Activated CD4-positive, alpha-beta T cell treated with anti-CD3 and anti-CD28 coated beads, Interleukin-2, amount 10 ng/mL, durations not matched to agents 7 days and 5 days (primary cell): ENCODE data around the gene SPACA5. TPM values are rescaled to one million over a fixed set of nuclear protein-coding genes. Genes with fewer than 3 reads are reported as not detected.
"Not testable (repeated sequence)": the region's sequence is repeated elsewhere in the genome, so short reads cannot be mapped to it uniquely, and the experiment has no call there.

Source experiments
- CTCF ChIA-PET: fragments of 350-600 bp; sonication (Branson Sonifier 250); formaldehyde crosslinking; loops from one replicate; lab custom pipeline; 2021; ENCODE audit warnings: antibody characterized with exemption; lab: Charles Lee
- POLR2A ChIA-PET: fragments of 350-600 bp; sonication (Branson Sonifier 250); formaldehyde crosslinking; loops from one replicate; lab custom pipeline; 2021; ENCODE audit warnings: antibody characterized with exemption; lab: Charles Lee
- DNase-seq: peaks from one replicate; pipeline ENCODE4 v3.0.0-alpha.2; 2020
- H3K27ac Mint-ChIP-seq: one replicate; pipeline ENCODE4 v1.8.0; 2021; ENCODE audit warnings: mild to moderate bottlenecking, moderate library complexity, mixed read lengths
- H3K27me3 Mint-ChIP-seq: one replicate; pipeline ENCODE4 v1.8.0; 2021; ENCODE audit warnings: mixed read lengths
- H3K36me3 Mint-ChIP-seq: one replicate; pipeline ENCODE4 v1.8.0; 2021; ENCODE audit warnings: low read depth, mixed read lengths
- H3K4me1 Mint-ChIP-seq: one replicate; pipeline ENCODE4 v1.8.0; 2021; ENCODE audit warnings: mixed read lengths
- H3K4me3 Mint-ChIP-seq: one replicate; pipeline ENCODE4 v1.8.0; 2021; ENCODE audit warnings: mild to moderate bottlenecking, moderate library complexity, mixed read lengths
- H3K9me3 Mint-ChIP-seq: one replicate; pipeline ENCODE4 v1.8.0; 2021; ENCODE audit warnings: mixed read lengths
- total RNA-seq, 2 experiments: library from RNA; stranded (reverse); gene quantifications; one replicate each; pipeline ENCODE4 v1.2.3, GENCODE V29; 2021

The SPACA5 gene
- total RNA-seq, 2 experiments from 2014 or later: 0.32 to 0.40 TPM

- POLR2A ChIA-PET: no interaction called here
- peak overlapping the region; percentile 99 for H3K27ac Mint-ChIP-seq
- H3K27me3 Mint-ChIP-seq: no peaks in the 10 kb centered on the region
- peaks cover 39% of the 10 kb centered on the region for H3K36me3 Mint-ChIP-seq
- no peak for DNase-seq
- CTCF ChIA-PET: no interaction called here
- H3K4me1 Mint-ChIP-seq: peaks cover 26% of the 10 kb centered on the region
- peak overlapping the region; percentile 95 for H3K4me3 Mint-ChIP-seq
- H3K9me3 Mint-ChIP-seq: peaks cover 3% of the 10 kb centered on the region
Observed at GRCh38 chrX:48002929-48003328, 3.9 kb upstream of the SPACA5 start.

GRCh38 chrX:48003367-48003757, 3.4 kb upstream of the SPACA5 start:
- H3K27me3 Mint-ChIP-seq: no peaks in the 10 kb centered on the region
- H3K4me1 Mint-ChIP-seq: peaks cover 26% of the 10 kb centered on the region
- H3K27ac Mint-ChIP-seq: peak overlapping the region; percentile 99
- POLR2A ChIA-PET: no interaction called here
- peak; percentile 19 for DNase-seq
- peak overlapping the region; percentile 95 for H3K4me3 Mint-ChIP-seq
- CTCF ChIA-PET: no interaction called here
- peaks cover 3% of the 10 kb centered on the region for H3K9me3 Mint-ChIP-seq
- peaks cover 35% of the 10 kb centered on the region for H3K36me3 Mint-ChIP-seq

GRCh38 chrX:48003758-48004457, 2.9 kb upstream of the SPACA5 start, which contains the start of gene ZNF182:
ZNF182 (minus strand) TSS chrX:48003989; CDS start chrX:48002609, 1,380 bp downstream.
- Mint-ChIP-seq H3K4me1 (peaks cover 26% of the 10 kb centered on the region), H3K36me3 (peaks cover 31% of the 10 kb centered on the region), H3K9me3 (peaks cover 3% of the 10 kb centered on the region), H3K27ac (peak within 1 kb of the TSS; percentile 99), H3K4me3 (peak within 1 kb of the TSS; percentile 95), H3K27me3 (no peaks in the 10 kb centered on the region)
- POLR2A ChIA-PET: no interaction called here
- CTCF ChIA-PET: no interaction called here
- peak; percentile 93 for DNase-seq

- CTCF ChIA-PET, POLR2A ChIA-PET, H3K4me3 Mint-ChIP-seq, DNase-seq, H3K27me3 Mint-ChIP-seq, H3K4me1 Mint-ChIP-seq, H3K9me3 Mint-ChIP-seq, H3K27ac Mint-ChIP-seq, H3K36me3 Mint-ChIP-seq: not testable (repeated sequence)
Observed at GRCh38 chrX:48009445-48009960, 2.7 kb downstream of the SPACA5 start.

GRCh38 chrX:48016583-48017310, 10.0 kb downstream of the SPACA5 start:
- H3K36me3 Mint-ChIP-seq, DNase-seq, H3K4me3 Mint-ChIP-seq, POLR2A ChIA-PET, H3K27me3 Mint-ChIP-seq, CTCF ChIA-PET, H3K27ac Mint-ChIP-seq, H3K9me3 Mint-ChIP-seq: not testable (repeated sequence)
- peaks cover 11% of the 10 kb centered on the region for H3K4me1 Mint-ChIP-seq

- H3K36me3 Mint-ChIP-seq, H3K4me3 Mint-ChIP-seq, CTCF ChIA-PET, H3K27ac Mint-ChIP-seq, DNase-seq, H3K9me3 Mint-ChIP-seq, H3K27me3 Mint-ChIP-seq: not testable (repeated sequence)
- peaks cover 14% of the 10 kb centered on the region for H3K4me1 Mint-ChIP-seq
- POLR2A ChIA-PET: interaction anchor here (0.7 kb wide), 1 partner anchor 130 kb away, joined by 7 read pairs; no protein-coding TSS in a partner anchor
Observed at GRCh38 chrX:48019892-48020291, 13.1 kb downstream of the SPACA5 start.

GRCh38 chrX:48020472-48020871, 13.7 kb downstream of the SPACA5 start:
- POLR2A ChIA-PET, H3K9me3 Mint-ChIP-seq, H3K27me3 Mint-ChIP-seq, H3K36me3 Mint-ChIP-seq: not testable (repeated sequence)
- H3K4me3 Mint-ChIP-seq: peak overlapping the region; percentile 38
- peak; percentile 18 for DNase-seq
- H3K4me1 Mint-ChIP-seq: peaks cover 19% of the 10 kb centered on the region
- peak overlapping the region; percentile 98 for H3K27ac Mint-ChIP-seq
- CTCF ChIA-PET: interaction anchor here (1.0 kb wide), 1 partner anchor 191 kb away, joined by 4 read pairs; no protein-coding TSS in a partner anchor

GRCh38 chrX:48021026-48021900, 14.5 kb downstream of the SPACA5 start:
- peaks cover 22% of the 10 kb centered on the region for H3K4me1 Mint-ChIP-seq
- no peaks in the 10 kb centered on the region for H3K36me3 Mint-ChIP-seq

GRCh38 chrX:48022100-48022499, 15.3 kb downstream of the SPACA5 start:
- peaks cover 24% of the 10 kb centered on the region for H3K4me1 Mint-ChIP-seq
- CTCF ChIA-PET: no interaction called here
- no peak overlapping the region for H3K4me3 Mint-ChIP-seq
- peaks cover 3% of the 10 kb centered on the region for H3K9me3 Mint-ChIP-seq
- H3K27me3 Mint-ChIP-seq: no peaks in the 10 kb centered on the region
- DNase-seq: no peak
- H3K27ac Mint-ChIP-seq: no peak overlapping the region
- POLR2A ChIA-PET: no interaction called here
- H3K36me3 Mint-ChIP-seq: no peaks in the 10 kb centered on the region

More at GRCh38 chrX:48021026-48021900, 14.5 kb downstream of the SPACA5 start:
- ChIA-PET CTCF (interaction anchor here (0.6 to 1.0 kb wide), 3 partner anchors 137 to 445 kb away, joined by 3 to 4 read pairs (median 3); no protein-coding TSS in a partner anchor), POLR2A (no interaction called here)
- Mint-ChIP-seq H3K27ac (peak overlapping the region; percentile 98), H3K9me3 (peaks cover 3% of the 10 kb centered on the region), H3K4me3 (peak overlapping the region; percentile 86), H3K27me3 (no peaks in the 10 kb centered on the region)
- DNase-seq: peak; percentile 72

GRCh38 chrX:48022738-48023137, 15.9 kb downstream of the SPACA5 start:
- H3K36me3 Mint-ChIP-seq: no peaks in the 10 kb centered on the region
- H3K27ac Mint-ChIP-seq: peak overlapping the region; percentile 46
- POLR2A ChIA-PET: no interaction called here
- DNase-seq: no peak
- H3K27me3 Mint-ChIP-seq: no peaks in the 10 kb centered on the region
- CTCF ChIA-PET: no interaction called here
- H3K4me1 Mint-ChIP-seq: peaks cover 24% of the 10 kb centered on the region
- peaks cover 3% of the 10 kb centered on the region for H3K9me3 Mint-ChIP-seq
- no peak overlapping the region for H3K4me3 Mint-ChIP-seq

- H3K9me3 Mint-ChIP-seq: peaks cover 3% of the 10 kb centered on the region
- ChIA-PET POLR2A (no interaction called here), CTCF (interaction anchor here (0.5 kb wide), 1 partner anchor 89 kb away, joined by 3 read pairs; no protein-coding TSS in a partner anchor)
- peak; percentile 50 for DNase-seq
- no peak overlapping the region for H3K4me3 Mint-ChIP-seq
- no peaks in the 10 kb centered on the region for H3K36me3 Mint-ChIP-seq
- H3K4me1 Mint-ChIP-seq: peaks cover 20% of the 10 kb centered on the region
- no peak overlapping the region for H3K27ac Mint-ChIP-seq
- H3K27me3 Mint-ChIP-seq: no peaks in the 10 kb centered on the region
Observed at GRCh38 chrX:48025561-48025960, 18.8 kb downstream of the SPACA5 start.

GRCh38 chrX:48027545-48027944, 20.8 kb downstream of the SPACA5 start:
- POLR2A ChIA-PET, H3K27ac Mint-ChIP-seq, H3K27me3 Mint-ChIP-seq, H3K36me3 Mint-ChIP-seq, H3K9me3 Mint-ChIP-seq, DNase-seq, H3K4me3 Mint-ChIP-seq: not testable (repeated sequence)
- peaks cover 10% of the 10 kb centered on the region for H3K4me1 Mint-ChIP-seq
- CTCF ChIA-PET: interaction anchor here (0.6 to 1.5 kb wide), 7 partner anchors 8 to 229 kb away, joined by 3 to 6 read pairs (median 3); no protein-coding TSS in a partner anchor
